ENCODE results near the gene SNX32.

Gene SNX32

GRCh38 chr11:65857853-65858680 is 24.3 kb downstream of the SNX32 start, which contains the start of gene CFL1:
Gene CFL1, minus strand, starts transcription at chr11:65858180. Its CDS starts 81 bp downstream, at chr11:65858099.
- TF ChIP-seq CTCF (IDR thresholded peaks at IDR 0.05) = peak; percentile 48
- Histone ChIP-seq H3K4me1 (ENCODE audit: control insufficient read depth in 1 of 2, insufficient read depth in 1 of 2, low read depth in 1 of 2, low read length in 1 of 2) (peaks cover 64 to 70% of the 10 kb centered on the region in 2 experiments), H3K4me3 (ENCODE audit: low read depth in 1 of 2, low read length in 1 of 2) (peak within 1 kb of the TSS; percentile 97 to 98), H3K27ac (peak within 1 kb of the TSS; percentile 96), H3K27me3 (no peaks in the 10 kb centered on the region), H3K36me3 (peaks cover 43% of the 10 kb centered on the region), H3K9me3 (no peaks in the 10 kb centered on the region)

GRCh38 chr11:65858681-65859087 is 24.9 kb downstream of the SNX32 start:
- Histone ChIP-seq H3K27me3 (no peaks in the 10 kb centered on the region), H3K4me3 (ENCODE audit: low read depth in 1 of 2, low read length in 1 of 2) (peak overlapping the region; percentile 97 to 98), H3K9me3 (no peaks in the 10 kb centered on the region), H3K4me1 (ENCODE audit: control insufficient read depth in 1 of 2, insufficient read depth in 1 of 2, low read depth in 1 of 2, low read length in 1 of 2) (peaks cover 64 to 65% of the 10 kb centered on the region in 2 experiments), H3K36me3 (peaks cover 43% of the 10 kb centered on the region), H3K27ac (peak overlapping the region; percentile 96)
- no peak for TF ChIP-seq CTCF (IDR thresholded peaks at IDR 0.05)

GRCh38 chr11:65859095-65859811 is 25.5 kb downstream of the SNX32 start:
- no peaks in the 10 kb centered on the region for H3K9me3 ChIP-seq
- no peaks in the 10 kb centered on the region for H3K27me3 ChIP-seq
- H3K27ac ChIP-seq = peak overlapping the region; percentile 96
- TF ChIP-seq CTCF (IDR thresholded peaks at IDR 0.05) = peak; percentile 40
- H3K4me1 ChIP-seq (ENCODE audit: control insufficient read depth in 1 of 2, insufficient read depth in 1 of 2, low read depth in 1 of 2, low read length in 1 of 2) = peaks cover 58 to 62% of the 10 kb centered on the region in 2 experiments
- H3K36me3 ChIP-seq = peaks cover 43% of the 10 kb centered on the region
- H3K4me3 ChIP-seq (ENCODE audit: low read depth in 1 of 2, low read length in 1 of 2) = peak overlapping the region; percentile 97 to 98

- H3K4me3 ChIP-seq (ENCODE audit: low read depth in 1 of 2, low read length in 1 of 2) = peak overlapping the region; percentile 97 to 98
- H3K36me3 ChIP-seq = peaks cover 43% of the 10 kb centered on the region
- H3K27me3 ChIP-seq = no peaks in the 10 kb centered on the region
- TF ChIP-seq CTCF (IDR thresholded peaks at IDR 0.05) = no peak
- H3K4me1 ChIP-seq (ENCODE audit: control insufficient read depth in 1 of 2, insufficient read depth in 1 of 2, low read depth in 1 of 2, low read length in 1 of 2) = peaks cover 55 to 56% of the 10 kb centered on the region in 2 experiments
- peak overlapping the region; percentile 96 for H3K27ac ChIP-seq
- no peaks in the 10 kb centered on the region for H3K9me3 ChIP-seq
Observed at GRCh38 chr11:65859812-65860277, 26.1 kb downstream of the SNX32 start.

- peak within 1 kb of the TSS; percentile 97 to 98 for H3K4me3 ChIP-seq (ENCODE audit: low read depth in 1 of 2, low read length in 1 of 2)
- no peaks in the 10 kb centered on the region for H3K9me3 ChIP-seq
- H3K27me3 ChIP-seq = no peaks in the 10 kb centered on the region
- peaks cover 48 to 49% of the 10 kb centered on the region in 2 experiments for H3K4me1 ChIP-seq (ENCODE audit: control insufficient read depth in 1 of 2, insufficient read depth in 1 of 2, low read depth in 1 of 2, low read length in 1 of 2)
- TF ChIP-seq CTCF (IDR thresholded peaks at IDR 0.05) = peak; percentile 69
- peak within 1 kb of the TSS; percentile 96 for H3K27ac ChIP-seq
- H3K36me3 ChIP-seq = peaks cover 43% of the 10 kb centered on the region
Observed at GRCh38 chr11:65860278-65861164, 26.8 kb downstream of the SNX32 start, which contains the start of gene MUS81. Gene MUS81, plus strand, starts transcription at chr11:65860433. Its CDS starts 321 bp downstream, at chr11:65860754.

All from neutrophil (primary cell).